Esophagus (tissue), 2 donors: ENCODE data around the gene EWSR1. TPM values are rescaled to one million over a fixed set of nuclear protein-coding genes. Genes with fewer than 3 reads are reported as not detected.

Source experiments
- H3K27ac ChIP-seq, 2 donors: one replicate each; pipeline ENCODE4 v1.5.1; 2013; ENCODE audit warnings: low read depth in 2 of 2, mild to moderate bottlenecking in 2 of 2, inconsistent platforms in 1 of 2, low read length in 1 of 2, moderate library complexity in 1 of 2
- H3K27me3 ChIP-seq, 2 donors: one replicate each; pipeline ENCODE4 v1.6.1; 2013; ENCODE audit warnings: low read length in 2 of 2, control low read depth in 1 of 2, mild to moderate bottlenecking in 1 of 2; ENCODE audit not compliant: insufficient read depth in 2 of 2, control insufficient read depth in 1 of 2
- H3K36me3 ChIP-seq, 2 donors: one replicate each; pipeline ENCODE4 v1.6.1; 2013; ENCODE audit warnings: low read length in 1 of 2; ENCODE audit not compliant: control insufficient read depth in 2 of 2, insufficient read depth in 2 of 2
- H3K4me1 ChIP-seq, 2 donors: one replicate each; pipeline ENCODE4 v1.6.1; 2013; ENCODE audit warnings: low read length in 1 of 2; ENCODE audit not compliant: control insufficient read depth in 2 of 2, insufficient read depth in 2 of 2
- H3K4me3 ChIP-seq, 2 donors: one replicate each; pipeline ENCODE4 v1.5.1; 2013; ENCODE audit warnings: low read length in 2 of 2, mild to moderate bottlenecking in 2 of 2, low read depth in 1 of 2, moderate library complexity in 1 of 2
- H3K9me3 ChIP-seq, 2 donors: one replicate each; pipeline ENCODE4 v1.6.1; 2013; ENCODE audit warnings: mild to moderate bottlenecking in 2 of 2, low read depth in 1 of 2, low read length in 1 of 2, moderate library complexity in 1 of 2; ENCODE audit not compliant: control insufficient read depth in 2 of 2, insufficient read depth in 1 of 2
- WGBS, 2 donors: extraction: QIAGEN DNeasy Blood & Tissue Kit; methylation state at CpG; one replicate each; pipeline ENCODE4 v1.1.7; 2013; 5-methylcytosine and 5-hydroxymethylcytosine counted together
- polyA plus RNA-seq, 2 donors: library from polyadenylated mRNA; stranded (reverse); fragments of 200-250 nt; gene quantifications; one replicate each; pipeline ENCODE4 v1.2.3, GENCODE V29; 2013
- donor health status: healthy with polysubstance abuse.
- donor health status: Bipolar disorder and iron deficiency.

EWSR1 gene
- polyA plus RNA-seq, 2 donors, result 103 to 138 TPM

DNA sequence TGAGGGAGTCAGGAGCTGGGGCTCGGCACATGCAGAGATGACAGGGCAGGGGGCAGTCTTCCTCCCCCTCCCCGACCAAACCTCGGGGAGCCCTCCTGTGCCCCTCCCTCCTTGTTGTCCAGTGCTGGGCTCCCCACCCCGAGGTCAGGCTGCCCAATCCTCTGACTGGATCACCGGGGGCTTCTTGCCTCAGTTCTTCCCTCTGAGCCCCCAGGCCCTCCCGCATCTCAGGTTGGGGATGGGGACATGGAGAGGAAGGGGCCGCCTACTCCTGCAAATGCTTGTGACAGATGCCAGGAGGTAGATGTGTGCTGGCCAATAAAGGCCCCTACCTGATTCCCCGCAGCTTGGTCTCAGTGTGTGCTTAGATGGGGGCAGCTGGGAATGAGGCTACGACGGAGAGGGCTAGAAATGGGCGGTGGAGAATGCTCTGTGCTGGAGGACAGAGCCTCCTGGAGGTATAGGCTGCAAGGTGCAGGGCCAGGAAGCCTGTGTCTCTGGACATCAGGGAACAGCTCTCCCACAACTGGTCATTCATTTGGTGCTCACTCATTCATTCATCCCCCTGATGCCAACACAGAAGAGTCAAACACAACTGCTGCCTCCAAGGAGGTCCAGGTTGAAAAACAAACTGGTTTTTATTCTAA lies 8.7 kb upstream of the EWSR1 start:
- H3K4me3 ChIP-seq, result no peak overlapping the region
- H3K4me1 ChIP-seq, result no peaks in the 10 kb centered on the region
- no peaks in the 10 kb centered on the region for H3K9me3 ChIP-seq
- H3K27ac ChIP-seq, result no peak overlapping the region
- H3K36me3 ChIP-seq, result peaks cover 0 to 26% of the 10 kb centered on the region in 2 donors
- H3K27me3 ChIP-seq, result no peaks in the 10 kb centered on the region
- 78 to 80% methylated on average over 11 of the region's 11 CpGs for WGBS, 2 donors

DNA sequence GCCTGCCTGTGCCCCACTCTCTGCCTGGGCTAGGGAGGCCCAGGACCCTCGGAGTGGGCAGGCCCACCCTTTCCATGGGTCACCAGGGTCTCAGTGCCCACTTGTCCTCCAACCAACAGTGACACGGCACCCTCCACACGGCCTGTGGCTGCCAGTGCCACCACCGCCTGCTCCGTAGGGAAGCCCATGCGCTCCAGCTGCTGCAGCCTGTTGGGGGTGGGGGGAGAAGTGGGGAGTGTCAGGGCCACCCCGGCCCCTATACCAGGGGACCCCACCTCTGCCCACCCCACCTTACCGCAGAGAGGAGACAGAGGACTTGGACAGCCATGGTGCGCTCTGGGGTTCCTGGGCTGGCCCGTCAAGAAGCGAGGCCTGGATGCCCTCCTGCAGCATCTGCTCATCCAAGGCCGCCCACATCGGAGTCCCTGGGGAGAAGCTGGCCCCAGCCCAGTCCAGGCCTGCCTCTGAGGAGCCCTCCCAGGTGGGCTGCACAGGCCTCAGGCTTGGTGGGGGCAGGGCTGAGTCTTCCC lies 8.0 kb upstream of the EWSR1 start:
- Histone ChIP-seq H3K27ac (no peak overlapping the region), H3K27me3 (no peaks in the 10 kb centered on the region), H3K4me1 (no peaks in the 10 kb centered on the region), H3K9me3 (no peaks in the 10 kb centered on the region), H3K36me3 (peaks cover 0 to 27% of the 10 kb centered on the region in 2 donors), H3K4me3 (no peak overlapping the region)
- 90 to 94% methylated on average over 13 of the region's 13 CpGs for WGBS, 2 donors

DNA sequence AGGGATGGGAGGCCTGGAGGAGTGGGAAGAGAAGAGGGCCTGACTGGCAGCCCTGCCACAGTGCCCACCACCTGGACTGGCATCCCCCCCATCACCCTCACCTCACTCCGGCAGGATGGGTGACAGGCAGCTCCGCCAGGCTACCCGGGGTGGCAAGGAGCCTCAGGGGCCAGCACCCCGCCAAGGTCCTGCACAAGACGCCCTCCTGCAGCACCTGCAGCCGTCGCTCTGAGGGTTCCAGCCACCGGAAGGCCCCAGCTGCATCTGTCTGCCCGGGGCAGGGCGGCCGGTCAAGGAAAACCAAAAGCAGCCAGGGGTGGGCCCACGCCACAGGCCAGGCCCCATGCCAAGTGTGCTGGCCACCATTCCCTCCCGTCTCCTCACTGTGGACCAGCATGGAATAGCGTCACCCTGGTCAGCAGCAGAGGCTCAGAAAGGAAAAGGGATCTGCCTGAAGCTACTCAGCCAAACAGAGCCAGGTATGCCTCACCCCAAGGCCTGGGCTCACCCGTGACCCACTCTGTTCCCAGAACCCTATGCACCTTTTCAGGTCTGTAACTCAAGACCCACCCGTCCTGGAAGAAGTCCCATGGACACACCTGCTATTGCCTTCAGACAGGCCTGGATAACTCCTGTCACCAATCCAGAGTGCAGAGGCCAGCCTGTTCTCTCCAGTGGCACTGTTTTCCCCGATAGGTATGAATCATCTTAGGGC lies 7.3 kb upstream of the EWSR1 start:
- Histone ChIP-seq H3K4me3 (no peak overlapping the region), H3K27ac (no peak overlapping the region), H3K36me3 (peaks cover 0 to 32% of the 10 kb centered on the region in 2 donors), H3K4me1 (no peaks in the 10 kb centered on the region), H3K9me3 (no peaks in the 10 kb centered on the region), H3K27me3 (no peaks in the 10 kb centered on the region)
- WGBS, 2 donors, result 80 to 84% methylated on average over 15 to 17 of the region's 17 CpGs

DNA sequence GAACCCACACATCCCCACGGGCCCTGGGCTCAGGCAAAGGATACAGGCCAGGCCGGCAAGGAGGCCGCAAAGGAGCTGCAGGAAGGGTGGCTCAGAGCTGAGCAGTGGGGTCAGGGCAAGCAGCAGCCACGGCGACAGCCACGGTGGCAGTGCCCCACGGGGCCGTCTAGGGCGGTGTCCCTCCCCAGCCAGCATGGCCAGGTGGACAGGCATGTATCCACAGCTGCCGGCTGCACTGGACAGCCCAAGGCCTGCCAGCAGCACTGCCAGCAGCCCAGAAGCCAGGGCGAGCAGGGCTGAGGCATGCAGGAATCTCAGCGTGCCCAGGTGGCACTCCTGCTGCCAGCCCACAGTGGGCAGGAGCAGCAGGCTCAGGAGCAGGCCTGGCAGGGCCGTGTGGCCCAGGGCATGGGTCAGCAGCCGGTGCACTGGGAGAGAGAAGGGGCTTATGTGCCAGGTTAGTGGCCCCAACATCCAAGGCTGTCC lies 4.2 kb upstream of the EWSR1 start:
- 81 to 90% methylated on average over 14 of the region's 14 CpGs for WGBS, 2 donors
- Histone ChIP-seq H3K27ac (no peak overlapping the region), H3K36me3 (peaks cover 0 to 28% of the 10 kb centered on the region in 2 donors), H3K4me1 (peaks cover 4 to 9% of the 10 kb centered on the region in 2 donors), H3K9me3 (no peaks in the 10 kb centered on the region), H3K4me3 (no peak overlapping the region), H3K27me3 (no peaks in the 10 kb centered on the region)

DNA sequence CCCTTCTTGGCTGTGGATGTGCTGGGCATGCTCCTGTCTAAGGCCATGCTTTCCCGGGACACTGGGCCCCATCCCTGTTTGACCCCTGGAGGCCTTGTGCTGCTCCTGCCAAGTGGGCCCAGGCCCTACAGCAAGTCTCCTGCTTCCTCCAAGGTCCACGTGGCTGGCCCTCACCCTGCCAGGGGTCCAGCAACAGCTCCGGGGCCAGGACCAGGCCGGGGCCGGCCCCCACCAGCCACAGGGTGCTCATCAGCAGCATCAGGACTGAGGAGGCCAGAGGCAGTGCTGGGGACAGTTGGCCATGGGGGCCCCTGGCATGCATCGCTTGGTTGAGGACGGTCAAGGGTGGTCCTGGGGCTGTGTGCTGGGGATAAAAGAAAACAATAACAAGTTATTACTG lies 2.8 kb upstream of the EWSR1 start:
- Histone ChIP-seq H3K36me3 (peaks cover 0 to 20% of the 10 kb centered on the region in 2 donors), H3K4me1 (peaks cover 4 to 15% of the 10 kb centered on the region in 2 donors), H3K27me3 (no peaks in the 10 kb centered on the region), H3K9me3 (no peaks in the 10 kb centered on the region), H3K27ac (no peak overlapping the region), H3K4me3 (no peak overlapping the region)
- WGBS, 2 donors, result 88 to 93% methylated on average over 7 of the region's 7 CpGs

DNA sequence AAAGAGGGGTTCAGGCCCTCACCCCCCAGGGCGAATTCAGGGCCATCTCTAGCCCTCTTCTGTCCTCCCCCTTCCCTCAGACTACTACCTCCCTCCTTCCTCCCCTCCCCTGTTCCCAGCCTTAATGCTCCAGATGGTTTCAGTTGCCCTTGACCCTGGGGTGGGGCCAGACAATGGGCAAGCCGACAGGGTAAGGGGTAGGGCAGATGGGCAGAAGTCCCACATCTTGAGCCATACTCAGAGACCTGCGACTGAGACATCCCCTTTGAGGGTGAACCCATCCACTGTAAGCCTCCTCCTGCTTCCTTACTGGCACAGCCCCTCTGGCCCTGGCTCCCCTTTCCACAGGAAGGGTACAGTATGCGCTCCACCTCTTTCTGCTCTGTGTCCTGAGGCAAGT lies 2.1 kb upstream of the EWSR1 start:
- Histone ChIP-seq H3K27ac (no peak overlapping the region), H3K9me3 (no peaks in the 10 kb centered on the region)
- 61 to 69% methylated on average over 4 of the region's 4 CpGs for WGBS, 2 donors

DNA sequence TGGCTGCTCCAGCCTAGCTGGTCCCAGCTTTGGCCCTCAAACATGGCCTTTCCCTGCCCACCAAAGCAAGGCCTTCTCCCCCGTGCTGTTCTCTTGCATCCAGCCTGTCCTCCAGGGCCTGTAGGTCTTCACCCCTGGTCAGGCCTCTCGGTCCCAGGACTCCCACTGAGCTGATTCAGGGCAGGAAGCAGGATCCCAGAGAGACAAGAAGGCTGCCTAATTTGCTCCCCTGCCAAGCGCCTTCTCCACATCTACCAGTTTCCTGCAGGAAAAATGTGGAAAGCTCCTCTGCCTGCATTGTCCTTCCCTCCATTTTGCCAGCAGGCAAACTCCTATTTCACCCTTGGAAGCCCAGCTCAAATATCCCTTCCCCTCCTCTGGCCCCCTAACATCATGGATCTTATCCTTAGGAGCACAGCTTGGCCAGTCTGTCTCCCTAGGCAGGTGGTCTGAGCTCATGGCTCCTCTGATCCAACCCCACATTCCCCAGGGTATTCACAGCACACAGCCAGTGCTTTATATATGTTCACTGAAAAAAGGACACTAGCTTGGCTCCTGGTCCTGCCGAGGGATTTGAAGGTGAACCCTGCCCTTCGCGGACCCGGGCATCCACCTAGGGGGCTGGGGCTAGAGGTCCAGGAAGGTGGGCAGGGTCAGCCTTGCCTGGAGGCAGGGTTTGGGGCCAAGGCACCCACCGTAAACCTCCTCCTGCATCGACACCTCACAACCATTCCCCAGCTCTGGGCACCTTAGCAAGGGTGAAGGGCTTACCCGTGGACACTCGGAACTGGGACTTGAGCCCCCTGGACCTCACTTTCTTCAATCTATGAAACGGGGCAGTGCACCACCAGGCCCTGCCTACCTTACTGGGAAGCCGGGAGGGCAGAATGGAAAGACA lies 1.3 kb upstream of the EWSR1 start:
- peaks cover 4 to 16% of the 10 kb centered on the region in 2 donors for H3K4me1 ChIP-seq
- 20% methylated on average over 13 of the region's 13 CpGs for WGBS, 2 donors
- peak overlapping the region; percentile 94 to 97 for H3K4me3 ChIP-seq
- H3K9me3 ChIP-seq, result no peaks in the 10 kb centered on the region
- H3K36me3 ChIP-seq, result peaks cover 0 to 17% of the 10 kb centered on the region in 2 donors
- H3K27ac ChIP-seq, result peak overlapping the region; percentile 95 to 99
- H3K27me3 ChIP-seq, result no peaks in the 10 kb centered on the region

More for the DNA sequence above, 2.1 kb upstream of the EWSR1 start:
- H3K4me1 ChIP-seq, result peaks cover 4 to 16% of the 10 kb centered on the region in 2 donors
- no peak overlapping the region for H3K4me3 ChIP-seq
- peaks cover 0 to 17% of the 10 kb centered on the region in 2 donors for H3K36me3 ChIP-seq
- no peaks in the 10 kb centered on the region for H3K27me3 ChIP-seq

DNA sequence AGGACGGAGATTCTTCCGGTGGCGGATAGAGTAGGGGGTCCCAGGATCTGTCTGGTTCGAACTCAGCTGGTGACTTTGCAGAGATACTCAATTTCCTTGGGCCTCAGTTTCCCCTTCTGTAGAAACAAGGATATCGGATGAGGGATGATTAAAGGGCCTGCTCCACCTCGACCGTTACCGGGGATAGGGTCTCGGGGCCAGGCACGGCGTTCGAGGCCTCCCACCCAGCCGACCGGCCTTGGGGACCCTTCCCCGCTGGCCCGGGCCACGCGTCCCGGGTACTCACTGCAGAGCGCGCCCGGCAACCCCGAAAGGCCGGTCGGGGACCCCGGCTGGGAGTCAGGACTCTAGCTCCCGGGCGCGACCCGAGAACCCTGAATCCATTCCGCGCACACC lies 608 bp upstream of the EWSR1 start:
- no peaks in the 10 kb centered on the region for H3K9me3 ChIP-seq
- whole genome bisulfite sequencing, 2 donors, result 0 to 1% methylated on average over 26 to 32 of the region's 32 CpGs
- no peaks in the 10 kb centered on the region for H3K27me3 ChIP-seq
- H3K27ac ChIP-seq, result peak overlapping the region; percentile 95 to 99
- H3K4me1 ChIP-seq, result peaks cover 4 to 16% of the 10 kb centered on the region in 2 donors
- peak overlapping the region; percentile 94 to 97 for H3K4me3 ChIP-seq
- H3K36me3 ChIP-seq, result peaks cover 0 to 17% of the 10 kb centered on the region in 2 donors
